GM12874 (cell line): ENCODE results near the gene LEFTY1.

Experiments
- TF ChIP-seq, protein P1 (sequence below): IDR thresholded peaks from 2 replicates; pipeline ENCODE4 v1.5.1; 2011; ENCODE audit warnings: low read depth, mild to moderate bottlenecking, control low read depth, low read length, moderate library complexity; ENCODE audit not compliant: insufficient read depth

The LEFTY1 gene

GRCh38 chr1:225878282-225878681, 10.7 kb downstream of the LEFTY1 start:
- TF ChIP-seq, protein P1, sequence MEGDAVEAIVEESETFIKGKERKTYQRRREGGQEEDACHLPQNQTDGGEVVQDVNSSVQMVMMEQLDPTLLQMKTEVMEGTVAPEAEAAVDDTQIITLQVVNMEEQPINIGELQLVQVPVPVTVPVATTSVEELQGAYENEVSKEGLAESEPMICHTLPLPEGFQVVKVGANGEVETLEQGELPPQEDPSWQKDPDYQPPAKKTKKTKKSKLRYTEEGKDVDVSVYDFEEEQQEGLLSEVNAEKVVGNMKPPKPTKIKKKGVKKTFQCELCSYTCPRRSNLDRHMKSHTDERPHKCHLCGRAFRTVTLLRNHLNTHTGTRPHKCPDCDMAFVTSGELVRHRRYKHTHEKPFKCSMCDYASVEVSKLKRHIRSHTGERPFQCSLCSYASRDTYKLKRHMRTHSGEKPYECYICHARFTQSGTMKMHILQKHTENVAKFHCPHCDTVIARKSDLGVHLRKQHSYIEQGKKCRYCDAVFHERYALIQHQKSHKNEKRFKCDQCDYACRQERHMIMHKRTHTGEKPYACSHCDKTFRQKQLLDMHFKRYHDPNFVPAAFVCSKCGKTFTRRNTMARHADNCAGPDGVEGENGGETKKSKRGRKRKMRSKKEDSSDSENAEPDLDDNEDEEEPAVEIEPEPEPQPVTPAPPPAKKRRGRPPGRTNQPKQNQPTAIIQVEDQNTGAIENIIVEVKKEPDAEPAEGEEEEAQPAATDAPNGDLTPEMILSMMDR, result no peak

GRCh38 chr1:225877580-225877979, 11.4 kb downstream of the LEFTY1 start:
- TF ChIP-seq, protein P1, result peak; percentile 57

DNA sequence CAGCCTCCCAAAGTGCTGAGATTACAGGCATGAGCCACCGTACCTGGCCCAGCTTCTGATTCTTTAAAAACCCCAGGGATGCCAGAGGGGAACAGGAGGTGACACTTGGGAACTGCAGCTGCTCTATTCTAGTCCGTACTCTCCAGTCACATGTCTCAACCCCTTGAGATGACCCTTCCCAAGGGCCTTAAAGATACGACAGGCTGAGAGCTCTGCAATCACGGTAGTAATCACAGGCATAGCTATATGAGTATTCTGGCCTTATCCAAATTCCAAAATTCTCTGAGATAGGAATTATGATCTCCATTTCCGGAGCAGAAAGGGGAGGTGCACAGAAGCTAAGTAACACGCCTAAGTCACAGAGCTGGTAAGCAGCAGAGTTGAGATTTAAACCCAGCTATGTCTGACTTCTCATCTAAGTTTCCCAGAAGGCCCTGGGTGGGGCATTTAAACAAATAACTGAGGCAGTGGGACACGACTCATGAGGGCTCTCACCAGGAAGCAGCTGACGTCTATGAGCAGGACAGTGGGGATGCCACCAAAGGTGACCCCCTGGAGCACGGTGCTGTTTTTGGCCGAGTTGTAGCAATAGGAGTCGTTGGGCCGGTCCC, 11.9 kb downstream of the LEFTY1 start:
- TF ChIP-seq, protein P1, result no peak

- TF ChIP-seq, protein P1, result no peak
These were observed 13.7 kb downstream of the LEFTY1 start for GRCh38 chr1:225875044-225875815.

- TF ChIP-seq, protein P1, result no peak
These were observed 14.5 kb downstream of the LEFTY1 start for GRCh38 chr1:225874431-225874830.

- TF ChIP-seq, protein P1, result no peak
These were observed 15.6 kb downstream of the LEFTY1 start for GRCh38 chr1:225873281-225873850.

DNA sequence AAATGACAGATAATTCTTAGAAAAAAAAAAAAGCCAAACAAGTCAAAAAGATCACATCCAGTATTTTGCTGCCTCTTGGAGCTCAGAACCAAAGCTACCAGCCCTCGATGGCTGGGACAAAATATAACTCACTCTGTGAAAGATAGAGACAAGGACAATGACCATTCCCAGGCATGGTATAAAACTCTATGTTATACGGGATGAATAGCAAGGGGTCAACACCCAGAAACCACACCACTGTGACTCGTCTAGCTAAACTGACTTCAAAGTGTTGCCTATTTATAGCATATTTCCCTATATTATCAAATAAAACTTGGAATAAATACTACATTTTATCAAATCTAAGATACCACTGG, 16.9 kb downstream of the LEFTY1 start:
- TF ChIP-seq, protein P1, result no peak
